Mammary epithelial cell (primary cell): ENCODE results near the gene HIKESHI.

Experiments used
- CTCF ChIP-seq, 2 donors: IDR thresholded peaks in 1 of 2; conservative IDR thresholded peaks in 1 of 2; 2 replicates each; pipeline ENCODE4 v1.5.1; 2011 to 2012; ENCODE audit warnings: inconsistent platforms in 2 of 2, low read length in 2 of 2, mild to moderate bottlenecking in 2 of 2, control low read depth in 1 of 2, low read depth in 1 of 2; ENCODE audit not compliant: insufficient read depth in 1 of 2; ENCODE audit errors: extremely low read depth in 1 of 2
- EZH2 ChIP-seq: IDR thresholded peaks from 2 replicates; pipeline ENCODE4 v1.6.1; 2012; ENCODE audit warnings: low read length, inconsistent platforms, borderline replicate concordance

GRCh38 chr11:86383041-86383955 is 81.3 kb downstream of the HIKESHI start:
- TF ChIP-seq CTCF (conservative IDR thresholded peaks at IDR 0.05 in 1 of 2, IDR thresholded peaks at IDR 0.05 in 1 of 2; ENCODE audit: extremely low read depth in 1 of 2, insufficient read depth in 1 of 2, low read depth in 1 of 2, low read length in 2 of 2) (no peak), EZH2 (no peak)
